HCT116 (cell line): Measurements from ENCODE around the gene SLC8A1. TPM values are rescaled to one million over a fixed set of nuclear protein-coding genes. Genes with fewer than 3 reads are reported as not detected.

Source experiments
- ATAC-seq: fragments of 200-7000 bp; cut with Tn5 transposase; 2 replicates; pipeline ENCODE4 v1.9.1; 2020; ENCODE audit warnings: mild to moderate bottlenecking, moderate library complexity
- BruUV-seq: library from RNA; stranded (reverse); fragments of 400-500 nt; replicated peaks from 2 replicates; lab custom pipeline; 2021; lab: Mats Ljungman, UMichigan
- CTCF ChIA-PET: fragments of 300-600 bp; sonication (Branson Sonifier 250); formaldehyde crosslinking; loops from one replicate; lab custom pipeline; 2021; ENCODE audit warnings: antibody characterized with exemption; lab: Charles Lee
- POLR2A ChIA-PET: fragments of 300-600, 350-600 bp; sonication (Branson Sonifier 250); formaldehyde crosslinking; loops from one replicate; lab custom pipeline; 2021; ENCODE audit warnings: antibody characterized with exemption; lab: Charles Lee
- RAD21 ChIA-PET, 2 experiments: fragments of 300-600 bp; sonication (Branson Sonifier 250); formaldehyde crosslinking; loops; one replicate each; lab custom pipeline; 2023; ENCODE audit warnings: low total read pairs in 2 of 2; ENCODE audit not compliant: uncharacterized antibody in 2 of 2, unreplicated experiment in 2 of 2, low non-redundant PET in 1 of 2; lab: Charles Lee
- DNase-seq: peaks from one replicate; pipeline ENCODE4 v3.0.0-alpha.2; 2010; ENCODE audit warnings: low read depth, low spot score
- H2AFZ ChIP-seq: fragments of 200-600 bp; shearing (Covaris generic), sonication (generic); 2 replicates; pipeline ENCODE4 v1.6.1; 2017; ENCODE audit warnings: low read depth, mixed run types, mixed read lengths, antibody characterized with exemption, low read length; ENCODE audit not compliant: poor library complexity, severe bottlenecking
- H3K27ac ChIP-seq: 2 replicates; pipeline ENCODE4 v1.5.1; 2012; ENCODE audit warnings: low read depth, low read length
- H3K27me3 ChIP-seq: fragments of 200-600 bp; sonication (generic); 2 replicates; pipeline ENCODE4 v1.6.1; 2016; ENCODE audit warnings: mixed run types, low read length, mixed read lengths; ENCODE audit not compliant: insufficient read depth
- H3K36me3 ChIP-seq, 2 experiments: fragments of 200-500 bp in 1 of 2; fragments of 200-600 bp in 1 of 2; sonication (Bioruptor generic) in 1 of 2; sonication (generic) in 1 of 2; 2 replicates each; pipeline versions ENCODE4 v1.5.1 to v1.6.1; 2014 to 2016; ENCODE audit warnings: low read length in 2 of 2, inconsistent platforms in 1 of 2, mixed read lengths in 1 of 2, mixed run types in 1 of 2; ENCODE audit not compliant: insufficient read depth in 2 of 2, control insufficient read depth in 1 of 2
- H3K4me1 ChIP-seq, 2 experiments: fragments of 200-600 bp in 1 of 2; sonication (generic) in 1 of 2; 2 replicates each; pipeline versions ENCODE4 v1.5.1 to v1.6.1; 2012 to 2017; ENCODE audit warnings: low read length in 2 of 2, inconsistent platforms in 1 of 2, mild to moderate bottlenecking in 1 of 2, mixed read lengths in 1 of 2, mixed run types in 1 of 2, moderate library complexity in 1 of 2; ENCODE audit not compliant: insufficient read depth in 2 of 2, control insufficient read depth in 1 of 2
- H3K4me2 ChIP-seq: fragments of 200-600 bp; sonication (generic); 2 replicates; pipeline ENCODE4 v1.6.1; 2017; ENCODE audit warnings: mixed run types, low read length, mixed read lengths
- H3K4me3 ChIP-seq, 2 experiments: fragments of 200-600 bp in 1 of 2; sonication (generic) in 1 of 2; replicated peaks in 1 of 2; 2 replicates each; pipeline ENCODE4 v1.5.1; 2011 to 2016; ENCODE audit warnings: low read length in 2 of 2, control low read depth in 1 of 2, low read depth in 1 of 2, mild to moderate bottlenecking in 1 of 2, mixed read lengths in 1 of 2, mixed run types in 1 of 2
- H3K79me2 ChIP-seq: fragments of 200-600 bp; sonication (generic); 2 replicates; pipeline ENCODE4 v1.6.1; 2017; ENCODE audit warnings: mild to moderate bottlenecking, mixed run types, low read length, moderate library complexity, mixed read lengths; ENCODE audit not compliant: insufficient read depth
- H3K9ac ChIP-seq: fragments of 200-600 bp; sonication (generic); 2 replicates; pipeline ENCODE4 v1.6.1; 2016; ENCODE audit warnings: low read length, mixed read lengths
- H3K9me2 ChIP-seq: fragments of 200-600 bp; sonication (generic), shearing (Covaris generic); 2 replicates; pipeline ENCODE4 v1.6.1; 2017; ENCODE audit warnings: mixed run types, mild to moderate bottlenecking, moderate library complexity; ENCODE audit not compliant: insufficient read depth
- H3K9me3 ChIP-seq, 2 experiments: fragments of 200-500 bp in 1 of 2; fragments of 200-600 bp in 1 of 2; sonication (Bioruptor generic) in 1 of 2; sonication (generic) in 1 of 2; 2 replicates each; pipeline ENCODE4 v1.6.1; 2014 to 2017; ENCODE audit warnings: low read length in 2 of 2, mixed read lengths in 2 of 2, inconsistent platforms in 1 of 2, low read depth in 1 of 2, mild to moderate bottlenecking in 1 of 2, mixed run types in 1 of 2, moderate library complexity in 1 of 2; ENCODE audit not compliant: control insufficient read depth in 1 of 2, insufficient read depth in 1 of 2
- H4K20me1 ChIP-seq: fragments of 200-600 bp; sonication (generic), shearing (Covaris generic); 2 replicates; pipeline ENCODE4 v1.6.1; 2017; ENCODE audit warnings: mixed run types, mild to moderate bottlenecking, moderate library complexity; ENCODE audit not compliant: insufficient read depth
- CBX3 ChIP-seq: IDR thresholded peaks from 2 replicates; pipeline ENCODE4 v1.6.1; 2012; ENCODE audit warnings: low read depth
- EGR1 ChIP-seq: IDR thresholded peaks from 2 replicates; pipeline ENCODE4 v1.6.1; 2012; ENCODE audit warnings: low read depth
- ELF1 ChIP-seq: IDR thresholded peaks from 2 replicates; pipeline ENCODE4 v1.6.1; 2012; ENCODE audit warnings: low read depth, borderline replicate concordance
- EZH2 ChIP-seq: fragments of 200-600 bp; sonication (generic); IDR thresholded peaks from 2 replicates; pipeline ENCODE4 v1.6.1; 2017; ENCODE audit warnings: antibody characterized with exemption, mixed run types
- EZH2phosphoT487 ChIP-seq: fragments of 200-600 bp; IDR thresholded peaks from 2 replicates; pipeline ENCODE4 v1.6.1; 2018; ENCODE audit warnings: antibody characterized with exemption, borderline replicate concordance
- JUND ChIP-seq: IDR thresholded peaks from 2 replicates; pipeline ENCODE4 v1.6.1; 2012
- POLR2A ChIP-seq: IDR thresholded peaks from 2 replicates; pipeline ENCODE4 v1.7.0; 2011; ENCODE audit warnings: borderline replicate concordance; ENCODE audit not compliant: insufficient read depth, insufficient read length; ENCODE audit errors: extremely low read depth
- SP1 ChIP-seq: IDR thresholded peaks from 2 replicates; pipeline ENCODE4 v1.6.1; 2012; ENCODE audit warnings: low read depth
- SRF ChIP-seq: IDR thresholded peaks from 2 replicates; pipeline ENCODE4 v1.6.1; 2012; ENCODE audit warnings: low read depth
- TCF7L2 ChIP-seq: IDR thresholded peaks from 2 replicates; pipeline ENCODE4 v1.7.0; 2011; ENCODE audit warnings: borderline replicate concordance, inconsistent platforms; ENCODE audit not compliant: insufficient read depth, insufficient read length; ENCODE audit errors: extremely low read depth
- YY1 ChIP-seq: IDR thresholded peaks from 2 replicates; pipeline ENCODE4 v1.6.1; 2011; ENCODE audit warnings: low read length, low read depth, moderate library complexity, mild to moderate bottlenecking; ENCODE audit not compliant: insufficient replicate concordance; ENCODE audit errors: extremely low read depth
- ZFX ChIP-seq: fragments of 450-650 bp; IDR thresholded peaks from 2 replicates; pipeline ENCODE4 v1.6.1; 2017
- ZNF274 ChIP-seq: fragments of 200-500 bp; sonication (Bioruptor generic); IDR thresholded peaks from 2 replicates; pipeline ENCODE4 v1.6.1; 2014; ENCODE audit warnings: mild to moderate bottlenecking, low read depth, low read length, inconsistent platforms
- intact Hi-C: fragments of 100-400 bp; cut with micrococcal nuclease; formaldehyde crosslinking; loops from 2 replicates; pipeline ENCODE4 v1.10.0; 2022
- total RNA-seq: library from RNA; stranded (reverse); gene quantifications from one replicate; pipeline ENCODE4 v1.2.1, GENCODE V29; 2021; ENCODE audit not compliant: unreplicated experiment
- TF ChIP-seq, protein P1 (sequence below): IDR thresholded peaks from 2 replicates; pipeline ENCODE4 v1.6.1; 2011; ENCODE audit warnings: mild to moderate bottlenecking, low read length, moderate library complexity; ENCODE audit not compliant: insufficient replicate concordance; ENCODE audit errors: extremely low read depth
- TF ChIP-seq, protein P2 (sequence below), 3 experiments: fragments of 200-600 bp in 1 of 3; sonication (generic) in 1 of 3; IDR thresholded peaks in 2 of 3; conservative IDR thresholded peaks in 1 of 3; 2 replicates each; pipeline ENCODE4 v1.5.1; 2012 to 2017; ENCODE audit warnings: low read depth in 2 of 3, low read length in 2 of 3, antibody characterized with exemption in 1 of 3, borderline replicate concordance in 1 of 3, control low read depth in 1 of 3, mild to moderate bottlenecking in 1 of 3, mixed read lengths in 1 of 3, mixed run types in 1 of 3, moderate library complexity in 1 of 3; ENCODE audit not compliant: insufficient read depth in 1 of 3
- TF ChIP-seq, protein P3 (sequence below): IDR thresholded peaks from 2 replicates; pipeline ENCODE4 v1.6.1; 2012

The SLC8A1 gene
- total RNA-seq, 1 experiment from 2014 or later = 0.07 TPM

GRCh38 chr2:40190457-40190856 lies 261.4 kb downstream of the SLC8A1 start:
- H3K9me3 ChIP-seq = no peaks in the 10 kb centered on the region
- POLR2A ChIA-PET = no interaction called here
- H3K79me2 ChIP-seq = no peaks in the 10 kb centered on the region
- H3K27ac ChIP-seq = no peak overlapping the region
- no peaks in the 10 kb centered on the region for H4K20me1 ChIP-seq
- ATAC-seq (no peak), DNase-seq (no peak)
- no peak overlapping the region for H3K4me2 ChIP-seq
- no peaks in the 10 kb centered on the region for H3K9me2 ChIP-seq
- no peak for TF ChIP-seq EZH2phosphoT487
- TF ChIP-seq YY1 = no peak
- TF ChIP-seq, protein P1, sequence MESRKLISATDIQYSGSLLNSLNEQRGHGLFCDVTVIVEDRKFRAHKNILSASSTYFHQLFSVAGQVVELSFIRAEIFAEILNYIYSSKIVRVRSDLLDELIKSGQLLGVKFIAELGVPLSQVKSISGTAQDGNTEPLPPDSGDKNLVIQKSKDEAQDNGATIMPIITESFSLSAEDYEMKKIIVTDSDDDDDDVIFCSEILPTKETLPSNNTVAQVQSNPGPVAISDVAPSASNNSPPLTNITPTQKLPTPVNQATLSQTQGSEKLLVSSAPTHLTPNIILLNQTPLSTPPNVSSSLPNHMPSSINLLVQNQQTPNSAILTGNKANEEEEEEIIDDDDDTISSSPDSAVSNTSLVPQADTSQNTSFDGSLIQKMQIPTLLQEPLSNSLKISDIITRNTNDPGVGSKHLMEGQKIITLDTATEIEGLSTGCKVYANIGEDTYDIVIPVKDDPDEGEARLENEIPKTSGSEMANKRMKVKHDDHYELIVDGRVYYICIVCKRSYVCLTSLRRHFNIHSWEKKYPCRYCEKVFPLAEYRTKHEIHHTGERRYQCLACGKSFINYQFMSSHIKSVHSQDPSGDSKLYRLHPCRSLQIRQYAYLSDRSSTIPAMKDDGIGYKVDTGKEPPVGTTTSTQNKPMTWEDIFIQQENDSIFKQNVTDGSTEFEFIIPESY = no peak
- no peak for TF ChIP-seq CBX3
- TF ChIP-seq JUND = no peak
- TF ChIP-seq, protein P2, sequence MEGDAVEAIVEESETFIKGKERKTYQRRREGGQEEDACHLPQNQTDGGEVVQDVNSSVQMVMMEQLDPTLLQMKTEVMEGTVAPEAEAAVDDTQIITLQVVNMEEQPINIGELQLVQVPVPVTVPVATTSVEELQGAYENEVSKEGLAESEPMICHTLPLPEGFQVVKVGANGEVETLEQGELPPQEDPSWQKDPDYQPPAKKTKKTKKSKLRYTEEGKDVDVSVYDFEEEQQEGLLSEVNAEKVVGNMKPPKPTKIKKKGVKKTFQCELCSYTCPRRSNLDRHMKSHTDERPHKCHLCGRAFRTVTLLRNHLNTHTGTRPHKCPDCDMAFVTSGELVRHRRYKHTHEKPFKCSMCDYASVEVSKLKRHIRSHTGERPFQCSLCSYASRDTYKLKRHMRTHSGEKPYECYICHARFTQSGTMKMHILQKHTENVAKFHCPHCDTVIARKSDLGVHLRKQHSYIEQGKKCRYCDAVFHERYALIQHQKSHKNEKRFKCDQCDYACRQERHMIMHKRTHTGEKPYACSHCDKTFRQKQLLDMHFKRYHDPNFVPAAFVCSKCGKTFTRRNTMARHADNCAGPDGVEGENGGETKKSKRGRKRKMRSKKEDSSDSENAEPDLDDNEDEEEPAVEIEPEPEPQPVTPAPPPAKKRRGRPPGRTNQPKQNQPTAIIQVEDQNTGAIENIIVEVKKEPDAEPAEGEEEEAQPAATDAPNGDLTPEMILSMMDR (IDR thresholded peaks at IDR 0.05 in 2 of 3, conservative IDR thresholded peaks at IDR 0.05 in 1 of 3; ENCODE audit: borderline replicate concordance in 1 of 3, insufficient read depth in 1 of 3, low read depth in 2 of 3, low read length in 2 of 3) = no peak
- TF ChIP-seq SRF = no peak
- TF ChIP-seq, protein P3, sequence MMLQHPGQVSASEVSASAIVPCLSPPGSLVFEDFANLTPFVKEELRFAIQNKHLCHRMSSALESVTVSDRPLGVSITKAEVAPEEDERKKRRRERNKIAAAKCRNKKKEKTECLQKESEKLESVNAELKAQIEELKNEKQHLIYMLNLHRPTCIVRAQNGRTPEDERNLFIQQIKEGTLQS = no peak
- no peak for TF ChIP-seq EGR1
- TF ChIP-seq TCF7L2 = no peak
- TF ChIP-seq ZNF274 = no peak
- no peak for TF ChIP-seq ZFX
- TF ChIP-seq POLR2A = no peak
- no peak for TF ChIP-seq SP1
- no peak for TF ChIP-seq EZH2
- no peak for TF ChIP-seq ELF1
- peaks cover 17% of the 10 kb centered on the region for H3K27me3 ChIP-seq
- H3K4me1 ChIP-seq = no peaks in the 10 kb centered on the region
- H2AFZ ChIP-seq = no peak overlapping the region
- H3K9ac ChIP-seq = no peak overlapping the region
- intact Hi-C loops = no loop called here
- no TSS peak for BruUV-seq
- H3K4me3 ChIP-seq = no peak overlapping the region
- CTCF ChIA-PET = no interaction called here
- H3K36me3 ChIP-seq = no peaks in the 10 kb centered on the region
- RAD21 ChIA-PET = no interaction called here
